Skeletal muscle satellite cell (primary cell): ENCODE measurements around the gene HOXA9. TPM values are rescaled to one million over a fixed set of nuclear protein-coding genes. Genes with fewer than 3 reads are reported as not detected.

Experiments used
- small RNA-seq: library from RNA; depleted of rRNA; stranded (forward); fragments of <200 nt; gene quantifications from one replicate; pipeline ENCODE3, GENCODE V24; 2012

Gene HOXA9

Small RNA genes lying within 50 kb of the gene (small RNA-seq; reads per million reads assigned to genes)
- gene AC004080.5 (not detected), gene RF02140 (not detected), gene RF02141 (not detected)
